Measurements from ENCODE around the gene CABP2. TPM values are rescaled to one million over a fixed set of nuclear protein-coding genes. Genes with fewer than 3 reads are reported as not detected.

Gene CABP2
- total RNA-seq, 5 donors from 2014 or later (not counting 1 experiment from before 2014, with no cell fraction given), result not detected

DNA sequence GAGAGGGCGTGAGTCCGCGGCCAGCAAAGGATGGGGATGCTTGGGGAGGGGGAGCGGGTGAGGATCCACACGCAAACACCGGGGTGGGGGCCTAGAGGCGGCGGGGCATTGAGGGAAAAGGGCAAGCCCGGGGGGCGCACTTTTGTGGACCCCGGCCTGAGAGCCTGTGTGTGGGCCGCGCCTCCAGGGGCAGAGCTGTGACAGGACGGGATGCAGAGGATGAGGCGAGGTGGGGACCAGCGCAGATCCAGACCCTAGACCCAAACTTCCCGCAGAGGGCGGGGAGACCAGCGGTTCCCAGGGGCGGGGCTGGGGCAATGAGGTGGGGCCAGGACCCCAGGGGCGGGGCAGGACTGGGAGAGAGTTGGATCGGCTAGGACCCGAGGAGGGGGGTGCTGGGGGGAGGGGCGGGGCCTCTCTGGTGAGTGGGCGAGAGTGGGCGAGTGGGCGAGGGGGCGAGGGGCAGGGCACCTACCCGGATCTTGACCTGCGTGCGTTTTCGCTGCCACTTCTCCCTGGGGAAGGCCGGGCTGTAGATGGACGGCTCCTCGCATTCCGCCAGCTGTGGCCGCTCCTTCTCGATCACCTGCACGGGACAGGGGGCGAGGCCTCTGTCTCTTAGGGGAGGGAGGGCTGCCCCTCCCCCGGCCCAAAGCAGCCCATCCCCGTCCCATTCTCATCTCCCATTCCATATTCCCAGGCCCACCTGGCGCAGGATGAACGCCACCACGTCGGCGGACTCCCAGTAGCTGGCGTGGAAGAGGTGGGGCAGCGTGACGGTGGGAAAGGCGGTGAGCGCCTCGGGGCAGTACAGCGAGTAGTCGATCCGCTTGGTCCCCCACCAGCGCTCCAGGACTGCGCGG lies 28.6 kb downstream of the CABP2 start:
- peaks cover 3 to 4% (median 4%) of the 10 kb centered on the region in 3 donors for H3K4me1 Mint-ChIP-seq
- ChIA-PET CTCF (no interaction called here), POLR2A (interaction anchor here in 1 of 2 donors (0.6 kb wide), 1 partner anchor 400 kb away, joined by 3 read pairs; no protein-coding TSS in a partner anchor)
- H3K27me3 Mint-ChIP-seq, result no peaks in the 10 kb centered on the region
- Histone ChIP-seq H3K27me3 (replicated peaks in 1 of 2; ENCODE audit: control insufficient read depth in 2 of 2, extremely low read depth in 1 of 2, insufficient read depth in 2 of 2, low read length in 1 of 2) (no peaks in the 10 kb centered on the region), H3K27ac (ENCODE audit: low read length) (no peak overlapping the region), H3K9me3 (no peaks in the 10 kb centered on the region), H3K4me1 (ENCODE audit: control insufficient read depth in 1 of 2, extremely low read depth in 1 of 2, insufficient read depth in 2 of 2, low read length in 2 of 2) (peaks cover 0 to 16% of the 10 kb centered on the region in 2 experiments), H3K4me3 (ENCODE audit: control insufficient read depth in 1 of 2, extremely low read depth in 1 of 2, low read length in 1 of 2) (no peak overlapping the region), H3K36me3 (ENCODE audit: control insufficient read depth in 2 of 2, extremely low read depth in 1 of 2, insufficient read depth in 1 of 2, low read length in 1 of 2) (peaks cover 45 to 94% of the 10 kb centered on the region in 2 donors)
- no peaks in the 10 kb centered on the region for H3K9me3 Mint-ChIP-seq
- H3K4me3 Mint-ChIP-seq, result no peak overlapping the region
- ATAC-seq (replicated peaks in 1 of 4) (no peak), DNase-seq (no peak)
- peaks cover 9% of the 10 kb centered on the region for H3K36me3 Mint-ChIP-seq
- 94% methylated on average over 31 of the region's 59 CpGs for WGBS (ENCODE audit: insufficient coverage)
- no peak overlapping the region for H3K27ac Mint-ChIP-seq

DNA sequence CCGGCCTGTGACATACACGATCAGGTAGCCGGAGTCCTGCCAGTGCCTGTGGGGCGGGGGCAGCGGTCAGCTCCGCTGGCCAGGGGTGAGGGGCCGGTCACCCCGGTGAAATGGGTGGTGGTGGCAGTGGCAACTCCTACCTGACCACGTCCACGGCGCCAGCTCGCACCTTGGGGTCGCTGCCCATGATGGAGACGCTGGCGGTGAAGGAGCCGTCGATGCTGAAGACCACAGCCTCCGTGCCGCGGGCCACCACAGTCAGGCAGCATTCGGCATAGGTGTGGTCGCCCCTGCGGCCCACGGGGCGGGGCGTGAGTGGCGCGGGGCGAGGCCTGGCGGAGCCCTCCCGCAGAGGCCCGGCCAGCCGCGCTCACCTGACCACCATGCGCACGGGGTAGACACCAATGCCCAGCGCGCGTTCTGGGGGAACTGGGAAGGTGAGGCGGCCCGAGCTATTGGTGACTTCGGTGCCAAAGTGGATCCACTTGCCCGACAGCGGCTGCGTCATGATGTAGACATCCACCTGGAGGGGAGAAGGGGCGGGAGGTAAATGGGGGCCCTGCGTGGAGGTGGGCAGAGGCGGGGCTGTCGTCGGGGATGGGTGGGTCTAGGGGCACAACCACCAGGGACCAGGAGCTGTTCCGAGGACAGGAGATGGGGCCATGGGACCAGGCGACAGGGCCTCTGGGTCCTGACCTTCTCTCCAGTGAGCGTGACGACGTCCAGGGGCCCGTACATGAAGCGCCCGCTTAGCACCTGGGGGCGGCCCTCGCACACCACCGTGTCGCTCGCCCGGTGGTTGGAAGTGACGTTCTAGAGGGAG lies 29.5 kb downstream of the CABP2 start:
- peaks cover 0 to 23% of the 10 kb centered on the region in 2 experiments for H3K4me1 ChIP-seq (ENCODE audit: control insufficient read depth in 1 of 2, extremely low read depth in 1 of 2, insufficient read depth in 2 of 2, low read length in 2 of 2)
- no peak overlapping the region for H3K27ac ChIP-seq (ENCODE audit: low read length)
- DNase-seq (no peak), ATAC-seq (replicated peaks in 1 of 4) (no peak)
- H3K4me3 ChIP-seq (ENCODE audit: control insufficient read depth in 1 of 2, extremely low read depth in 1 of 2, low read length in 1 of 2), result no peak overlapping the region
- peaks cover 47 to 98% of the 10 kb centered on the region in 2 donors for H3K36me3 ChIP-seq (ENCODE audit: control insufficient read depth in 2 of 2, extremely low read depth in 1 of 2, insufficient read depth in 1 of 2, low read length in 1 of 2)
- CTCF ChIA-PET, result no interaction called here
- POLR2A ChIA-PET, result no interaction called here
- no peaks in the 10 kb centered on the region for H3K27me3 Mint-ChIP-seq
- no peak overlapping the region for H3K4me3 Mint-ChIP-seq
- 95% methylated on average over 51 of the region's 65 CpGs for WGBS (ENCODE audit: insufficient coverage)
- no peaks in the 10 kb centered on the region for H3K27me3 ChIP-seq (replicated peaks in 1 of 2; ENCODE audit: control insufficient read depth in 2 of 2, extremely low read depth in 1 of 2, insufficient read depth in 2 of 2, low read length in 1 of 2)
- peaks cover 6 to 8% (median 7%) of the 10 kb centered on the region in 3 donors for H3K4me1 Mint-ChIP-seq
- no peaks in the 10 kb centered on the region for H3K9me3 Mint-ChIP-seq
- no peaks in the 10 kb centered on the region for H3K9me3 ChIP-seq
- H3K36me3 Mint-ChIP-seq, result peaks cover 9% of the 10 kb centered on the region
- no peak overlapping the region for H3K27ac Mint-ChIP-seq

DNA sequence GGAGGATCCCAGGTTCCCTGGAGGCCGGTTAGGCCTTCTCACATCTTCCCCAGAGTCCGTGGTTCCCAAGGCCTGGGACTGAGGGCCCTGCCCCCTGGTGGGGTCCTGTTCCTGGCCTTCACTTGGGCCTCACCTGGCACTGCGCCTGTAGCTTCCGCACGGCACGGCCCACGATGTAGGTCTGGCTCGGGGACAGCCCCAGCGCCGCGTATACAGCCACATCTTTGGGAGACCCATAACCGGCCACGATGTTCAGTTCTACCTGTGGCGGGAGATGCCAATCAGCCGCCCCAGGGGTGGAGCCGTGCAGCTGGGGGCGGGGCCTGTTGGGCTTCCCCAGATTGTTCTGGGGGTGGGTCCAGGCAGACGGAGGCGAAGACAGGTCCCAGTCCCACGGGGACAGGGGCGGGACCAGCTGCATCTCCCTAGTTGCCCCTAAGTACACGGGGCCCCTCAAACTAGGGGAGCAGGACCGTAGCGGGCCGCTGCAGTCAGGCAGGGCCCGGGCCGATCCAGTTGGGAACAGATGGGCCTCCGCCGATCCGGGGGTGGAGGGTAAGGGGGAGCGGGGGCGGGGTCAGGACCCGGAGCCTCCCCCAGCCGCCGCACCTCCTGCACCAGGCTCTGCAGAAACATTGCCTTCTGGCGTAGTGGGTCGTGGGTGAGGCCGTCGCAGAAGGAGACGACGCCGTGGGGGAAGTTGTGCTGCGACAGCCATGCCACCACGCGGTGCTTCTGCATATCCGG lies 30.3 kb downstream of the CABP2 start:
- no peaks in the 10 kb centered on the region for H3K27me3 Mint-ChIP-seq
- ChIA-PET CTCF (no interaction called here), POLR2A (no interaction called here)
- H3K27ac ChIP-seq (ENCODE audit: low read length), result no peak overlapping the region
- H3K9me3 ChIP-seq, result no peaks in the 10 kb centered on the region
- H3K4me1 Mint-ChIP-seq, result peaks cover 13 to 16% (median 15%) of the 10 kb centered on the region in 3 donors
- H3K27ac Mint-ChIP-seq, result peak overlapping the region in 1 of 2 donors; percentile 34
- peaks cover 10% of the 10 kb centered on the region for H3K36me3 Mint-ChIP-seq
- H3K9me3 Mint-ChIP-seq, result no peaks in the 10 kb centered on the region
- H3K27me3 ChIP-seq (replicated peaks in 1 of 2; ENCODE audit: control insufficient read depth in 2 of 2, extremely low read depth in 1 of 2, insufficient read depth in 2 of 2, low read length in 1 of 2), result no peaks in the 10 kb centered on the region
- WGBS (ENCODE audit: insufficient coverage), result 93% methylated on average over 36 of the region's 46 CpGs
- DNase-seq (no peak), ATAC-seq (replicated peaks in 1 of 4) (peak in 3 of 4 experiments; percentile 4 to 26 (median 12))
- H3K4me3 ChIP-seq (ENCODE audit: control insufficient read depth in 1 of 2, extremely low read depth in 1 of 2, low read length in 1 of 2), result no peak overlapping the region
- peaks cover 39 to 97% of the 10 kb centered on the region in 2 donors for H3K36me3 ChIP-seq (ENCODE audit: control insufficient read depth in 2 of 2, extremely low read depth in 1 of 2, insufficient read depth in 1 of 2, low read length in 1 of 2)
- H3K4me3 Mint-ChIP-seq, result no peak overlapping the region
- H3K4me1 ChIP-seq (ENCODE audit: control insufficient read depth in 1 of 2, extremely low read depth in 1 of 2, insufficient read depth in 2 of 2, low read length in 2 of 2), result peaks cover 0 to 31% of the 10 kb centered on the region in 2 experiments

DNA sequence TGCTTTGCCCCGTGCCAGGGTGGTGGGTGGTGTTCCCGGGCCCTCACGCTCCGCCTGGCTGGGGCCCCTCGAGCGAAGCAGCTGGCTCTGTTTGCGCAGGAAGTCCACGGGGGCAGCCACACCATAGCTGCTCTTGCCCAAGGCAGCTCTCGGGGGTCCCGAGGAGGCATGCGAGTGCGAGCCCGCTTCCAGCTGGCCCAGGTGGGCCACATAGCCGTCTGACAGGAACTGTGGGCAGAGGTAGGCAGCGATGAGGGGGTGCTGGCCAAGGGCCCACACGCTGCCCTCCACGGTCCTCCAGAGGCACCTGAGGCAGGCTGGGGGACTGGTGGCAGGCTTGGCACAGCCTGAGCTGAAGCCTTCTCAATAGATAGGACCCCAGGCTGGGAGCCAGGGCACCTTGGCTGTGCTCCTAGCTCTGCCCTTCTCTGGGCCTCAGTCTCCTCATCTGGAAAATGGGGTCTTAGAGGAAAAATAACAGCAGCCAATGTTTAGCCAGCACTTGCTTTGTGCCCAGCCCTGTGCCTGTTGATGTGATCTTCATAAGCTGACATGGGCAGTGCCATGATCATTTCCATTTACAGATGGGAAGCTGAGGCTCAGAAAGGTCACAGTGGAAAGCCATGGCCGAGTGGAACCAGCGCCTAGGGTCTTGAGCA lies 31.0 kb downstream of the CABP2 start:
- Histone ChIP-seq H3K27ac (ENCODE audit: low read length) (no peak overlapping the region), H3K27me3 (replicated peaks in 1 of 2; ENCODE audit: control insufficient read depth in 2 of 2, extremely low read depth in 1 of 2, insufficient read depth in 2 of 2, low read length in 1 of 2) (no peaks in the 10 kb centered on the region), H3K9me3 (no peaks in the 10 kb centered on the region), H3K36me3 (ENCODE audit: control insufficient read depth in 2 of 2, extremely low read depth in 1 of 2, insufficient read depth in 1 of 2, low read length in 1 of 2) (peaks cover 35 to 96% of the 10 kb centered on the region in 2 donors), H3K4me3 (ENCODE audit: control insufficient read depth in 1 of 2, extremely low read depth in 1 of 2, low read length in 1 of 2) (no peak overlapping the region), H3K4me1 (ENCODE audit: control insufficient read depth in 1 of 2, extremely low read depth in 1 of 2, insufficient read depth in 2 of 2, low read length in 2 of 2) (peaks cover 0 to 39% of the 10 kb centered on the region in 2 experiments)
- DNase-seq, result no peak
- Mint-ChIP-seq H3K4me3 (no peak overlapping the region), H3K27me3 (no peaks in the 10 kb centered on the region), H3K4me1 (peaks cover 21 to 24% (median 22%) of the 10 kb centered on the region in 3 donors), H3K9me3 (no peaks in the 10 kb centered on the region), H3K36me3 (peaks cover 17% of the 10 kb centered on the region), H3K27ac (no peak overlapping the region)
- CTCF ChIA-PET, result no interaction called here
- 87% methylated on average over 19 of the region's 19 CpGs for WGBS (ENCODE audit: insufficient coverage)
- POLR2A ChIA-PET, result no interaction called here
- peak in 1 of 4 experiments; percentile 4 for ATAC-seq (replicated peaks in 1 of 4)

DNA sequence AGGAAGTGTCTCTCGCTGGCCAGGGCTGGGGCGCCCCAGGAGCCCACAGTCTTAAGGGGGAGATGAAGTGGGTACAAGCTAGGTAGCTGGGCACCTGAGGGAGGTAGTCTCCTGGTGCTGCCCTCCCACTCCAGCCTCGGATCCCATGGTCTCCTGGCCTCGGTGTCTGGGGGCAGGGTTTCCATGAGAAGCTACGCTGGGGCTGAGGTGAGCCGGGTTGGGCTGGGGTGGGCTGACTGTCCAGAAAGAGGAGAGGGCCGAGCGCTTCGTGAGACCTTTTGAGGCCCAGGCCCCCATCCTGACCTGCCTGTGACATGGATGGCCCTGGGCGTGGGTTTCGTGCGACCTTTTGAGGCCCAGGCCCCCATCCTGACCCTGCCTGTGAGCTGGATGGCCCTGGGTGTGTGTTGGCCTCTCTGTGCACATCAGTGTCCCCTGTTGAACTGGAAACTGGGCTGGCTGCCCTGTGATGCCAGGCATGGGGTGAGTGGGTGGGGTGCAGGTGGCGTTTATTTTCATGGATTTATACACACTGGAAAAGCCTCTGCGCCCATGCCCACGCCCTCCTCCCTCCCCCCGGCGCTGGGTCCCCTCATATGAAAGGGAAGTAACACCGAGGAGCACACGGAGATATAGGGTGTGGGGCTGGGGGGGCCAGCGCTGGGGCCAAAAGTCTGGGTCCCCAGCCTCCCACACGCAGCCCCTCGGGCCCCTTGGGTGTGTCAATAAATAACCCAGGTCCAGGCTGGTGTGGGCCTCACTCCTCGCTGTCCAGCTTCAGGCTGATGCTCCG lies 31.8 kb downstream of the CABP2 start:
- DNase-seq, result no peak
- Histone ChIP-seq H3K27me3 (replicated peaks in 1 of 2; ENCODE audit: control insufficient read depth in 2 of 2, extremely low read depth in 1 of 2, insufficient read depth in 2 of 2, low read length in 1 of 2) (no peaks in the 10 kb centered on the region), H3K9me3 (no peaks in the 10 kb centered on the region), H3K36me3 (ENCODE audit: control insufficient read depth in 2 of 2, extremely low read depth in 1 of 2, insufficient read depth in 1 of 2, low read length in 1 of 2) (peaks cover 39 to 96% of the 10 kb centered on the region in 2 donors), H3K4me3 (ENCODE audit: control insufficient read depth in 1 of 2, extremely low read depth in 1 of 2, low read length in 1 of 2) (no peak overlapping the region), H3K27ac (ENCODE audit: low read length) (no peak overlapping the region), H3K4me1 (ENCODE audit: control insufficient read depth in 1 of 2, extremely low read depth in 1 of 2, insufficient read depth in 2 of 2, low read length in 2 of 2) (peaks cover 5 to 46% of the 10 kb centered on the region in 2 experiments)
- Mint-ChIP-seq H3K27ac (peak overlapping the region in 1 of 2 donors; percentile 64), H3K4me1 (peaks cover 24 to 31% (median 30%) of the 10 kb centered on the region in 3 donors), H3K4me3 (no peak overlapping the region), H3K9me3 (no peaks in the 10 kb centered on the region), H3K36me3 (peaks cover 17% of the 10 kb centered on the region), H3K27me3 (no peaks in the 10 kb centered on the region)
- ATAC-seq (replicated peaks in 1 of 4), result no peak
- CTCF ChIA-PET, result no interaction called here
- 87% methylated on average over 18 of the region's 24 CpGs for WGBS (ENCODE audit: insufficient coverage)
- POLR2A ChIA-PET, result no interaction called here
